ENCODE results near the gene CCR5AS.

DNA sequence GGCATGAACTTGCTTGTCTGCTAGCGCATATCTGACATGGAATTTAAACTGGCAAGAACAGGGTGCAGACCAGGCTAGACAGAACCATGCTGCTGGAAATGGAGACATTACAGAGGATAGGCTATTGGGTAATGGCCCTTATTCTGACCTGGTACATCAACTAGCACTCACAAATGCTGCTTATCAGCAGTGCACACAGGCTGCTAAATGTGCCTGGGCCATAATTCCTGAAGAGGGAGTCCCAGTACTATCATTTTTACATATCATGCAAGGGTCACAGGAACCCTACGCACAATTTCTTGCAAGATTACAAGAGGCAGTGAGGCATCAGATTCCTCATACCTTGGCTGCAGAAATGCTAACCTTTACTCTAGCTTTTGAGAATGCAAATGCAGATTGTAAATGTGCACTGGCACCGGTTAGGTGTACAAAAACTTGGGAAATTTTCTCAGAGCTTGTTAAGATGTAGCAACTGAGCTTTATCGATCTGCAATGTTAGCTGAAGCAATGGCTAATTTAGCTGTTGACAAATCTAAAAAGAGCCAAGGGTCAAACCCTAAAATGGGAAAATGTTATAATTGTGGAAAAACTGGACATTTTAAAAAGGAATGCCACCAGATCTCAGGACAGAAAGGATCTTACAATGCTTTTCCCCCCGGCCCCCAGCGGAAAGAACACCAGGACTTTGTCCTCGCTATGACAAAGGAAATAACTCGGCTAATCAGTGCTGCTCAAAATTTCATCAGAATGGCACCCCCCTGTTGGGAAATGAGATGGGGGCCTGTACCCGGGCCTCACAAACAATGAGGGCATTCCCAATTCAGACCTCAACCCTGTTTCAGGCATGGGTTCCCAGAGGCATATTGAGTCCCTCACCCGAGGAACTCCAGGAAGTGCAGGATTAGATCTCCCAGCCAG is 21.3 kb upstream of the CCR5AS start:
- no peak for TF ChIP-seq EZH2phosphoT487 (IDR thresholded peaks at IDR 0.05; ENCODE audit: insufficient read depth, low read depth)
- TF ChIP-seq EZH2 (IDR thresholded peaks at IDR 0.05; ENCODE audit: insufficient read depth, poor library complexity, severe bottlenecking), result no peak

All from GM23248 (cell line).